ENCODE data around the gene ARHGAP19.
A peak's percentile ranks its signal among the peaks of the same experiment; 100 is the strongest.

The ARHGAP19 gene

GRCh38 chr10:97321032-97321803, 28.8 kb upstream of the ARHGAP19 start:
- TF ChIP-seq, protein P1, sequence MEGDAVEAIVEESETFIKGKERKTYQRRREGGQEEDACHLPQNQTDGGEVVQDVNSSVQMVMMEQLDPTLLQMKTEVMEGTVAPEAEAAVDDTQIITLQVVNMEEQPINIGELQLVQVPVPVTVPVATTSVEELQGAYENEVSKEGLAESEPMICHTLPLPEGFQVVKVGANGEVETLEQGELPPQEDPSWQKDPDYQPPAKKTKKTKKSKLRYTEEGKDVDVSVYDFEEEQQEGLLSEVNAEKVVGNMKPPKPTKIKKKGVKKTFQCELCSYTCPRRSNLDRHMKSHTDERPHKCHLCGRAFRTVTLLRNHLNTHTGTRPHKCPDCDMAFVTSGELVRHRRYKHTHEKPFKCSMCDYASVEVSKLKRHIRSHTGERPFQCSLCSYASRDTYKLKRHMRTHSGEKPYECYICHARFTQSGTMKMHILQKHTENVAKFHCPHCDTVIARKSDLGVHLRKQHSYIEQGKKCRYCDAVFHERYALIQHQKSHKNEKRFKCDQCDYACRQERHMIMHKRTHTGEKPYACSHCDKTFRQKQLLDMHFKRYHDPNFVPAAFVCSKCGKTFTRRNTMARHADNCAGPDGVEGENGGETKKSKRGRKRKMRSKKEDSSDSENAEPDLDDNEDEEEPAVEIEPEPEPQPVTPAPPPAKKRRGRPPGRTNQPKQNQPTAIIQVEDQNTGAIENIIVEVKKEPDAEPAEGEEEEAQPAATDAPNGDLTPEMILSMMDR (IDR thresholded peaks at IDR 0.05; ENCODE audit: extremely low read depth, missing control alignments): no peak

GRCh38 chr10:97320480-97321031, 28.1 kb upstream of the ARHGAP19 start:
- TF ChIP-seq, protein P1 (IDR thresholded peaks at IDR 0.05; ENCODE audit: extremely low read depth, missing control alignments): no peak
- no peak for DNase-seq (ENCODE audit: low spot score)

More at GRCh38 chr10:97321032-97321803, 28.8 kb upstream of the ARHGAP19 start:
- no peak for DNase-seq (ENCODE audit: low spot score)

- TF ChIP-seq, protein P1 (IDR thresholded peaks at IDR 0.05; ENCODE audit: extremely low read depth, missing control alignments): no peak
- peak; percentile 60 for DNase-seq (ENCODE audit: low spot score)
These were observed 27.4 kb upstream of the ARHGAP19 start for GRCh38 chr10:97319671-97320479.

- DNase-seq (ENCODE audit: low spot score): peak; percentile 86
- TF ChIP-seq, protein P1 (IDR thresholded peaks at IDR 0.05; ENCODE audit: extremely low read depth, missing control alignments): no peak
These were observed 26.6 kb upstream of the ARHGAP19 start, which contains the start of gene FRAT1 for GRCh38 chr10:97318772-97319651. Gene FRAT1 (plus strand): TSS chr10:97319271. CDS start chr10:97319454, 183 bp downstream.

DNA sequence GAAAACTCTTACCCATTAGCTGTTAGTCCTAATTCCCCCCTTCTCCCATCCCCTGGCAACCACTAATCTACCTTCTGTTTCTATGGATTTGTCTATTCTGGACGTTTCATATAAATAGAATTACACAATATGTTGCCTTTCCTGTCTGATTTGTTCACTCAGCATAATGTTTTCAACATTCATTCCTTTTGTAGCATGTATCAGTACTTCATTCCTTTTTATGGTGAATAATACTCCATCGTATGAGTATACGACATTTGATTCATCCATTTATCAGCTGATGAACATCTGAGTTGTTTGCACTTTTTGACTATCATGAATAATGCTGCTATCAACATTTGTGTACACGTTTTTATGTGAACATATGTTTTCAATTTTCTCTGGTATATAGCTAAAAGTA, 22.2 kb upstream of the ARHGAP19 start:
- DNase-seq (ENCODE audit: low spot score): no peak
- TF ChIP-seq, protein P1 (IDR thresholded peaks at IDR 0.05; ENCODE audit: extremely low read depth, missing control alignments): no peak

DNA sequence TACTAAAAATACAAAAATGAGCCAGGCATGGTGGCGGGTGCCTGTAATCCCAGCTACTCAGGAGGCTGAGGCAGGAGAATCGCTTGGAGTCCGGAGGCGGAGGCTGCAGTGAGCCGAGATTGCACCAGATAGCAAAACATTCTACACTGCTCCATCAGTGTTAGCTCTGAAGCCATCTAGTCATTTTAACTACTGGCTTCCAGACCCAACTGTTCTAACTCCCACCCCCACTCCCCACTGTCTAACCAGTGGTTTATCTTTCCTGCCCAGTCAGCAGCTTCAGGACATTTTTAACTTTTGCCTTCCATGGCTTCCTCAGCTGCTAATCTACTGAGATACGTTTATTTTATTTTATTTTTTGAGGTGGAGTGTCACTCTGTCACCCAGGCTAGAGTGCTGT, 20.5 kb upstream of the ARHGAP19 start:
- no peak for DNase-seq (ENCODE audit: low spot score)
- TF ChIP-seq, protein P1 (IDR thresholded peaks at IDR 0.05; ENCODE audit: extremely low read depth, missing control alignments): no peak
